Measurements from ENCODE around the gene PYM1.
"Not testable (repeated sequence)": the region's sequence is repeated elsewhere in the genome, so short reads cannot be mapped to it uniquely, and the experiment has no call there.

The PYM1 gene

DNA sequence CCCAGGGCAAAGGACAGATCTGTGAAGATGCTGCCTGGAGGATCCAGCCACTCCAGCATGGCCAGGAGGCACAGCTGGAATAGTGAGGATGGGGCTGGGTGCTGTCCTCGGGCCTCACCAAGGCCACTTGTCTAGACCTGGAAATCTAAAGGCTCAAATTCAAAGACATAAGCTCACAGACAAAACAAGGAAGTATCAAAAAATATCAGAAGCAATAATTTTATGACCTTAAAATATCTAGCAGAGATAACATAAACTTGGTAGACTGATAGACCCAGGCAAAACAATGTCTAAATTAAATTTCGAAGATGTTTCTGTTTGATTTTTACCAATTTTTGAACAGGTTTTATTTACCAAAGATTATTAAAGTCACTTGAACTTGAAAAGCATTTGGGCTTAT, 62.4 kb downstream of the PYM1 start:
- TF ChIP-seq, protein P1, sequence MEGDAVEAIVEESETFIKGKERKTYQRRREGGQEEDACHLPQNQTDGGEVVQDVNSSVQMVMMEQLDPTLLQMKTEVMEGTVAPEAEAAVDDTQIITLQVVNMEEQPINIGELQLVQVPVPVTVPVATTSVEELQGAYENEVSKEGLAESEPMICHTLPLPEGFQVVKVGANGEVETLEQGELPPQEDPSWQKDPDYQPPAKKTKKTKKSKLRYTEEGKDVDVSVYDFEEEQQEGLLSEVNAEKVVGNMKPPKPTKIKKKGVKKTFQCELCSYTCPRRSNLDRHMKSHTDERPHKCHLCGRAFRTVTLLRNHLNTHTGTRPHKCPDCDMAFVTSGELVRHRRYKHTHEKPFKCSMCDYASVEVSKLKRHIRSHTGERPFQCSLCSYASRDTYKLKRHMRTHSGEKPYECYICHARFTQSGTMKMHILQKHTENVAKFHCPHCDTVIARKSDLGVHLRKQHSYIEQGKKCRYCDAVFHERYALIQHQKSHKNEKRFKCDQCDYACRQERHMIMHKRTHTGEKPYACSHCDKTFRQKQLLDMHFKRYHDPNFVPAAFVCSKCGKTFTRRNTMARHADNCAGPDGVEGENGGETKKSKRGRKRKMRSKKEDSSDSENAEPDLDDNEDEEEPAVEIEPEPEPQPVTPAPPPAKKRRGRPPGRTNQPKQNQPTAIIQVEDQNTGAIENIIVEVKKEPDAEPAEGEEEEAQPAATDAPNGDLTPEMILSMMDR (IDR thresholded peaks at IDR 0.05; ENCODE audit: low read length, missing control alignments): no peak
- no peak for DNase-seq (ENCODE audit: low read depth)
- no peak overlapping the region for H3K4me3 ChIP-seq (replicated peaks; ENCODE audit: low read depth, low read length)

DNA sequence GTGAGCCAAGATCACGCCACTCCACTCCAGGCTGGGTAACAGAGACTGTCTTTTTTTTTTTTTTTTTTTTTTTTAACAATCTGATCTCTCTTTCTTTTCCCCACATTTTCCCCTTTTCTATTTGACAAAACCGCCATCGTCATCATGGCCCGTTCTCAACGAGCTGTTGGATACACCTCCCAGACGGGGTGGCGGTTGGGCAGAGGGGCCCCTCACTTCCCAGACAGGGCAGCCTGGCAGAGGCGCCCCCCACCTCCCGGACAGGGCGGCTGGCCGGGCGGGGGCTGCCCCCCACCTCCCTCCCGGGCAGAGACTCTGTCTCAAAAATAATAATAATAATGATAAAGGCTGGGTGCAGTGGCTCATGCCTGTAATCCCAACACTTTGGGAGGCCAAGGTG, 64.8 kb downstream of the PYM1 start:
- not testable (repeated sequence) for H3K4me3 ChIP-seq (replicated peaks; ENCODE audit: low read depth, low read length); DNase-seq (ENCODE audit: low read depth)

DNA sequence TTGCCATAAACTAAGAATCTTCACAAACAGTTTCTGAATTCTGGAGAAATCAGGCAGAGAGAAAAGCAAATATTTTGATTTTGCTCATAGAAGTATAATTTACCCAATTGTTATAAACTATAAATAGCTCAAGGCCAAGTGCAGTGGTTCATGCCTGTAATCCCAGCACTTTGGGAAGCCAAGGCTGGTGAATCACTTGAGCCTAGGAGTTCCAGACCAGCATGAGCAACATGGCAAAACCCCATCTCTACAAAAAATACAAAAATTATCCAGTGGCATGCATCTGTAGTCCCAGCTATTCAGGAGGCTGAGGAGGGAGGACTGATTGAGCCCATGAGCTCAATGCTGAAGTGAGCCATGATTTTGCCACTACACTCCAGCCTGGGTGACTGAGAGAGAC, 65.4 kb downstream of the PYM1 start:
- TF ChIP-seq, protein P1 (IDR thresholded peaks at IDR 0.05; ENCODE audit: low read length, missing control alignments): no peak
- DNase-seq (ENCODE audit: low read depth): no peak
- H3K4me3 ChIP-seq (replicated peaks; ENCODE audit: low read depth, low read length): no peak overlapping the region

DNA sequence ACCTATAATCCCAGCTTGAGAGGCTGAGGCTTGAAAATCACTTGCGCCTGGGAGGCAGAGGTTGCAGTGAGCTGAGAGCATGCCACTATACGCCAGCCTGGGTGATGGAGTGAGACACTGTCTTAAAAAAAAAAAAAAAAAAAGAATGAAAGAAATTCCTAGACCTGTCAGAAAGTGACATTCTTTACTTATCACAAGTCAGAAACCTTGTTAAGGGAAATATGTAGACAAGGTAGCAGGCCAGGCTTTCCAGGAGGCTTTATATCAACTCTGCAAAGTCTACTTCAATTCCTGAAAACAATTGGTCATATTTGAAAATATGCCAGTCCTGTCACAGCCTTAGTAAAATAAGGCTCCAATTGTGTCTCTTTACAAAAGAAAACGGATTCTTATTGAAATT, 65.8 kb downstream of the PYM1 start:
- no peak for DNase-seq (ENCODE audit: low read depth)
- TF ChIP-seq, protein P1 (IDR thresholded peaks at IDR 0.05; ENCODE audit: low read length, missing control alignments): no peak
- H3K4me3 ChIP-seq (replicated peaks; ENCODE audit: low read depth, low read length): no peak overlapping the region

DNA sequence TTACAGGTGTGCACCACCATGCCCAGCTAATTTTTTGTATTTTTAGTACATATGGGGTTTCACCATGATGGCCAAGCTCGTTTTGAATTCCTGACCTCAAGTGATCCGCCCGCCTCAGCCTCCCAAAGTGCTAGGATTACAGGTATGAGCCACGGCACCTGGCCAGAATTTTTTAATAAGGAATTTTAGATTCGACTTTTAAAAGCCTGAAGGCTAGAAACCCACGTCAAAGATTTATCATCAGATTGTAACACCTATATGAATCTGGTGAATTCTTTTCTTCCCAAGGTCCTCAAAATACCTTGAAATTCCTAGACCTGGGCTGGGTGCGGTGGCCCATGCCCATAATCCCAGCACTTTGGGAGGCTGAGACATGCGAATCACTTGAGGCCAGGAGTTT, 66.3 kb downstream of the PYM1 start:
- no peak for DNase-seq (ENCODE audit: low read depth)
- TF ChIP-seq, protein P1 (IDR thresholded peaks at IDR 0.05; ENCODE audit: low read length, missing control alignments): no peak
- no peak overlapping the region for H3K4me3 ChIP-seq (replicated peaks; ENCODE audit: low read depth, low read length)

DNA sequence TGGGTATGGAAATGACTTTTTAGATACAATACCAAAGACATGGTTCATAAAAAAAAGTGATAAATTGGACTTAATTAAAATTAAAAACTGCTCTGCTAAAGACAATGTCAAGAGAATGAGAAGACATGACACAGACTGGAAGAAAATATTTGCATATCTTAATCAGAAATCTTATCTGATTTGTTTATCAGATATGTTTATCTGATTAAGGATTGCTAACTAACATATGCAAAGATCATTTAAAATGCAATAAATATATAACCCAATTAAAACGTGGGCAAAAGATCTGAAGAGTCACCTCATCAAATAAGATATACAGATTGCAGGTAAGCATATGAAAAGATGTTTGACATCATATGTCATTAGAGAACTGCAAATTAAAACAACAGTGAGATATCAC, 75.0 kb downstream of the PYM1 start:
- no peak for DNase-seq (ENCODE audit: low read depth)
- H3K4me3 ChIP-seq (replicated peaks; ENCODE audit: low read depth, low read length): no peak overlapping the region
- TF ChIP-seq, protein P1 (IDR thresholded peaks at IDR 0.05; ENCODE audit: low read length, missing control alignments): no peak

Measured in fibroblast of pulmonary artery (primary cell).